Keratinocyte (primary cell): ENCODE data around the gene ATXN7. TPM values are rescaled to one million over a fixed set of nuclear protein-coding genes. Genes with fewer than 3 reads are reported as not detected.

Source experiments
- DNase-seq: peaks from one replicate; pipeline ENCODE4 v3.0.0-alpha.2; 2011; ENCODE audit warnings: low read depth, missing footprints, low spot score
- FAIRE-seq: peaks from 2 replicates; lab custom pipeline; 2011; peaks lifted over from hg19 to GRCh38; lab: Jason Lieb, UNC
- H2AFZ ChIP-seq: 2 replicates; pipeline ENCODE4 v1.6.0; 2012; ENCODE audit warnings: low read length, control low read depth, inconsistent platforms; ENCODE audit not compliant: control insufficient read depth
- H3K27ac ChIP-seq: 2 replicates; pipeline ENCODE4 v1.5.1; 2011; ENCODE audit warnings: low read length; ENCODE audit not compliant: control insufficient read depth, insufficient read depth
- H3K27me3 ChIP-seq: 3 replicates; pipeline ENCODE4 v1.6.0; 2011; ENCODE audit warnings: low read length; ENCODE audit not compliant: control insufficient read depth, insufficient read depth; ENCODE audit errors: extremely low read depth
- H3K36me3 ChIP-seq, 2 experiments: 2 replicates in 1 of 2; 3 replicates in 1 of 2; pipeline ENCODE4 v1.5.1; 2011; ENCODE audit warnings: low read length in 2 of 2, mild to moderate bottlenecking in 1 of 2; ENCODE audit not compliant: control insufficient read depth in 2 of 2, insufficient read depth in 2 of 2; ENCODE audit errors: extremely low read depth in 1 of 2
- H3K4me1 ChIP-seq: 3 replicates; pipeline ENCODE4 v1.5.1; 2011; ENCODE audit warnings: low read length; ENCODE audit not compliant: control insufficient read depth, insufficient read depth; ENCODE audit errors: extremely low read depth
- H3K4me2 ChIP-seq: 3 replicates; pipeline ENCODE4 v1.6.0; 2011; ENCODE audit warnings: low read depth, low read length; ENCODE audit not compliant: control insufficient read depth, insufficient read depth; ENCODE audit errors: extremely low read depth
- H3K4me3 ChIP-seq, 3 experiments: fragments of 200-600 bp in 1 of 3; sonication (generic) in 1 of 3; 2 replicates in 2 of 3; 3 replicates in 1 of 3; pipeline ENCODE4 v1.5.1; 2011 to 2016; ENCODE audit warnings: low read length in 3 of 3, mild to moderate bottlenecking in 3 of 3, control low read depth in 2 of 3, inconsistent platforms in 1 of 3, low read depth in 1 of 3, mixed read lengths in 1 of 3, mixed run types in 1 of 3, moderate library complexity in 1 of 3; ENCODE audit not compliant: control insufficient read depth in 2 of 3, insufficient read depth in 2 of 3; ENCODE audit errors: extremely low read depth in 1 of 3
- H3K79me2 ChIP-seq: 2 replicates; pipeline ENCODE4 v1.6.0; 2012; ENCODE audit warnings: low read length; ENCODE audit not compliant: control insufficient read depth, insufficient read depth
- H3K9ac ChIP-seq: 3 replicates; pipeline ENCODE4 v1.6.0; 2011; ENCODE audit warnings: low read length; ENCODE audit not compliant: control insufficient read depth, insufficient read depth; ENCODE audit errors: extremely low read depth
- H3K9me1 ChIP-seq: 3 replicates; pipeline ENCODE4 v1.6.0; 2011; ENCODE audit warnings: low read length; ENCODE audit not compliant: control insufficient read depth, insufficient read depth; ENCODE audit errors: extremely low read depth
- H3K9me3 ChIP-seq: 2 replicates; pipeline ENCODE4 v1.5.1; 2012; ENCODE audit warnings: low read depth, low read length; ENCODE audit not compliant: control insufficient read depth
- H4K20me1 ChIP-seq: 3 replicates; pipeline ENCODE4 v1.6.0; 2011; ENCODE audit warnings: low read length; ENCODE audit not compliant: control insufficient read depth, insufficient read depth; ENCODE audit errors: extremely low read depth
- CTCF ChIP-seq, 3 experiments: IDR thresholded peaks in 1 of 3; conservative IDR thresholded peaks in 1 of 3; optimal IDR thresholded peaks in 1 of 3; 2 replicates in 2 of 3; 3 replicates in 1 of 3; pipeline versions ENCODE3 to v1.5.1; 2011; ENCODE audit warnings: low read length in 3 of 3, mild to moderate bottlenecking in 3 of 3, moderate library complexity in 2 of 3, control low read depth in 1 of 3, inconsistent platforms in 1 of 3; ENCODE audit not compliant: insufficient read depth in 2 of 3; ENCODE audit errors: extremely low read depth in 1 of 3
- EZH2 ChIP-seq: IDR thresholded peaks from one replicate; pipeline ENCODE4 v1.6.1; 2012; ENCODE audit warnings: inconsistent platforms, mild to moderate bottlenecking, low read length, moderate library complexity
- dilution Hi-C: fragments of 300-500 bp; cut with MboI; formaldehyde crosslinking; loops from one replicate; pipeline ENCODE4 v1.7.0; 2020; ENCODE audit warnings: low sequenced_read_pairs; ENCODE audit not compliant: extremely low pct_ligation_motif_present
- polyA plus RNA-seq, 5 experiments: library from polyadenylated mRNA; depleted of rRNA in 3 of 5; stranded (reverse) in 3 of 5; stranded (forward) in 1 of 5; unstranded in 1 of 5; fragments of >200 nt; gene quantifications; 1 replicate in 1 of 5; 2 replicates in 3 of 5; 3 replicates in 1 of 5; pipeline versions ENCODE4 v1.2.1 to v1.2.3, GENCODE V29; 2011 to 2012; ENCODE audit warnings: missing spikeins in 2 of 5, low read depth in 1 of 5, low replicate concordance in 1 of 5

Gene ATXN7
- polyA plus RNA-seq, 1 donor (not counting 4 experiments of a cell fraction or from before 2014, with no cell fraction given) = 8.8 TPM

DNA sequence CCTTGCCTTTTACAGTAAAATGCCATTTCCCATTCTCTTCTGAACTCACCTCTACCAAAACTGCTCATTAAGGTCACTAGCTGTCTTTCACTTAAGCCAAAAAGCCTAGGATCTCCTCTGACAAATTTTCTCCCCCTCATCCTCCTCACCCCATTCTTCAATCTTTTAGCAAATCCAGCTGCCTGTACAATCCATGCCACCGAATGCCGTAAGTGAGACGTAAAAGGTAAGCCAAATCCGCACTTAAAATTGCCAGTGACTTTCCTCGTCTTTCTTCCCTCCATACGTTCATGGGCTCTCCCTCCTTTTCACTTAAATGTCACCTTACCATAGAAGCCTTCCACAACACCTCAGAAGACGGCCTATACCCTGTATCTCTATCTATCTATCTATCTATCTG lies 145.9 kb downstream of the ATXN7 start:
- Histone ChIP-seq H3K79me2 (peaks cover 10% of the 10 kb centered on the region), H3K4me2 (no peak overlapping the region), H3K27ac (no peak overlapping the region), H4K20me1 (no peaks in the 10 kb centered on the region), H3K36me3 (peaks cover 16 to 49% of the 10 kb centered on the region in 2 experiments), H3K9me3 (no peaks in the 10 kb centered on the region), H2AFZ (no peak overlapping the region), H3K4me1 (peaks cover 6% of the 10 kb centered on the region), H3K9ac (no peak overlapping the region), H3K27me3 (no peaks in the 10 kb centered on the region), H3K4me3 (no peak overlapping the region), H3K9me1 (no peaks in the 10 kb centered on the region)
- DNase-seq (no peak), FAIRE-seq (no peak)
- dilution Hi-C loops = no loop called here
- no peak for TF ChIP-seq EZH2
- no peak for TF ChIP-seq CTCF (optimal IDR thresholded peaks at IDR 0.05 in 1 of 3, IDR thresholded peaks at IDR 0.05 in 1 of 3, conservative IDR thresholded peaks at IDR 0.05 in 1 of 3; ENCODE audit: extremely low read depth in 1 of 3, insufficient read depth in 2 of 3, low read length in 3 of 3)

DNA sequence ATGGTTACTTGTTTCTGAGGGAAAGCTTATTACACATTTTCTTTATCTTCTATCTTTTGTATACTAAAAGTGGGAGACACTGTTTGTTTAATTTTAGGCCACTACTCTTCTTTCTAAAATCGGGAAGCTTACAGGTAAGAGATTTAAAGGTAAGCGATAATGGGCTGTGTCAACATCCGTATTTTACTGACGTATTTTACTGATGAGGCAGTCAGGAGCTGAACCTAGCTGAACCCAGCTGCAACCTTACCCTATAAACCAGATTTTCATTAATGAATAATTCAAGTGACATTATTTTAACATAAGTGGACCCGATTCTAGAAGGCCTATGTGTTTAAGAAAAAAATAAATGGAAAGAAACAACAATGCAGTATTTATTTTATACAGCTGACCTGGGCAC lies 146.5 kb downstream of the ATXN7 start:
- H3K36me3 ChIP-seq = peaks cover 14 to 53% of the 10 kb centered on the region in 2 experiments

More for the DNA sequence above, 146.5 kb downstream of the ATXN7 start:
- no peaks in the 10 kb centered on the region for H3K9me3 ChIP-seq
- no peak overlapping the region for H3K4me2 ChIP-seq
- TF ChIP-seq EZH2 (no peak), CTCF (optimal IDR thresholded peaks at IDR 0.05 in 1 of 3, IDR thresholded peaks at IDR 0.05 in 1 of 3, conservative IDR thresholded peaks at IDR 0.05 in 1 of 3; ENCODE audit: extremely low read depth in 1 of 3, insufficient read depth in 2 of 3, low read length in 3 of 3) (no peak)
- H3K4me3 ChIP-seq = no peak overlapping the region
- dilution Hi-C loops = no loop called here
- H3K79me2 ChIP-seq = peaks cover 10% of the 10 kb centered on the region
- no peak overlapping the region for H2AFZ ChIP-seq
- H3K27ac ChIP-seq = no peak overlapping the region
- H3K9ac ChIP-seq = no peak overlapping the region
- DNase-seq (no peak), FAIRE-seq (no peak)
- H3K9me1 ChIP-seq = no peaks in the 10 kb centered on the region
- H3K4me1 ChIP-seq = peaks cover 6% of the 10 kb centered on the region
- no peaks in the 10 kb centered on the region for H4K20me1 ChIP-seq
- no peaks in the 10 kb centered on the region for H3K27me3 ChIP-seq
